ENCODE data around the gene MAP2K5.
"Not testable (repeated sequence)": the region's sequence is repeated elsewhere in the genome, so short reads cannot be mapped to it uniquely, and the experiment has no call there.

The MAP2K5 gene

GRCh38 chr15:67615131-67615534 is 72.6 kb downstream of the MAP2K5 start:
- H3K9me3 ChIP-seq (ENCODE audit: control insufficient read depth, insufficient read depth, low read length); H3K27me3 ChIP-seq (ENCODE audit: control insufficient read depth, insufficient read depth, low read length); H3K36me3 ChIP-seq (ENCODE audit: control insufficient read depth, insufficient read depth, low read length); H3K4me1 ChIP-seq (ENCODE audit: control insufficient read depth, insufficient read depth, low read length); H3K27ac ChIP-seq (ENCODE audit: low read depth, low read length); H3K9ac ChIP-seq (ENCODE audit: low read depth, low read length); H3K4me3 ChIP-seq (ENCODE audit: low read depth, low read length): not testable (repeated sequence)

DNA sequence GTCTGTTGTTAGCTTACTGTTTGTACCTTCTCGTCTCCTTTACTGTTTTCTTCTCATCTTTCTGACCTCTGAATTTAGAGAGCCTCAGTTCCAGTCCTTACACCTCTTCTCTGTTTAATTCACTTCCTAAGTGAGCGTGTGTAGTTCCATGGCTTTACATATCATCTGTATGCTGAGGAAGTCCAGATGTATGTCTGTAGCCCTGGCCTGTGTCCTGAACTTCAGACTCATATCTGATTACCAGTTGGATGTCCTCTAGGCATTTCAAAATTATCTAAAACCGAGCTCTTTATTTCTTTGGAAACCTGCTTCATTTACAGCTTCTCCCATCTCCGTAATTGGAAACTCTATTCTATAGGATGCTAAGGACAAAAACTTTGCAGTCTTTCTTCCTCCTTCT is 75.8 kb downstream of the MAP2K5 start:
- no peak overlapping the region for H3K27ac ChIP-seq (ENCODE audit: low read depth, low read length)
- no peak overlapping the region for H3K9ac ChIP-seq (ENCODE audit: low read depth, low read length)
- H3K27me3 ChIP-seq (ENCODE audit: control insufficient read depth, insufficient read depth, low read length) = no peaks in the 10 kb centered on the region
- H3K4me1 ChIP-seq (ENCODE audit: control insufficient read depth, insufficient read depth, low read length) = no peaks in the 10 kb centered on the region; the same call in 1 of the 2 replicates
- no peaks in the 10 kb centered on the region for H3K9me3 ChIP-seq (ENCODE audit: control insufficient read depth, insufficient read depth, low read length)
- no peak overlapping the region for H3K4me3 ChIP-seq (ENCODE audit: low read depth, low read length)
- no peaks in the 10 kb centered on the region for H3K36me3 ChIP-seq (ENCODE audit: control insufficient read depth, insufficient read depth, low read length)

DNA sequence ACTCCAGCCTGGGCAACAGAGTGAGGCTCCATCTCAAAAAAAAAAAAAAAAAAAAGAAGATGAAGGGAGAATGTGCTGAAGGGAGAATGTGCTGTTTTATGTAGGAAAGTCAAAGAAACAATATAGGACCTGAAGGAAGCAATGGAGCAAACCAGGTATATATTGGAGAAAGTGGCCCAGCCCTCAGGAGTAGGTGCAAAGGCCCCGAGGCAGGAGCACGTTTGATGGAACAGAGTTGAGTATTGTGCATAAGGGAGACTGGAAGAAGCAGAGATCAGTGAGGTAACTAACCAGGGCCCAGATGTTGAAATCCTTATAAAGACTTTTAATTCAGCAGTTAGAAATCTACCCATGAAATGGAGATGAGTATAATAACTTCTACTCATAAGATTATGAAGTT is 79.6 kb downstream of the MAP2K5 start:
- Histone ChIP-seq H3K27me3 (ENCODE audit: control insufficient read depth, insufficient read depth, low read length) (no peaks in the 10 kb centered on the region), H3K36me3 (ENCODE audit: control insufficient read depth, insufficient read depth, low read length) (no peaks in the 10 kb centered on the region), H3K4me3 (ENCODE audit: low read depth, low read length) (no peak overlapping the region), H3K4me1 (ENCODE audit: control insufficient read depth, insufficient read depth, low read length) (no peaks in the 10 kb centered on the region), H3K9ac (ENCODE audit: low read depth, low read length) (no peak overlapping the region), H3K9me3 (ENCODE audit: control insufficient read depth, insufficient read depth, low read length) (no peaks in the 10 kb centered on the region), H3K27ac (ENCODE audit: low read depth, low read length) (no peak overlapping the region)

- Histone ChIP-seq H3K36me3 (ENCODE audit: control insufficient read depth, insufficient read depth, low read length) (no peaks in the 10 kb centered on the region), H3K9ac (ENCODE audit: low read depth, low read length) (no peak overlapping the region), H3K4me3 (ENCODE audit: low read depth, low read length) (no peak overlapping the region), H3K4me1 (ENCODE audit: control insufficient read depth, insufficient read depth, low read length) (peaks cover 13% of the 10 kb centered on the region; the same call in 1 of the 2 replicates), H3K27ac (ENCODE audit: low read depth, low read length) (no peak overlapping the region), H3K27me3 (ENCODE audit: control insufficient read depth, insufficient read depth, low read length) (no peaks in the 10 kb centered on the region), H3K9me3 (ENCODE audit: control insufficient read depth, insufficient read depth, low read length) (peaks cover 5% of the 10 kb centered on the region)
Observed at GRCh38 chr15:67632261-67632660, 89.8 kb downstream of the MAP2K5 start.

- H3K4me3 ChIP-seq (ENCODE audit: low read depth, low read length); H3K27ac ChIP-seq (ENCODE audit: low read depth, low read length); H3K27me3 ChIP-seq (ENCODE audit: control insufficient read depth, insufficient read depth, low read length); H3K4me1 ChIP-seq (ENCODE audit: control insufficient read depth, insufficient read depth, low read length); H3K9ac ChIP-seq (ENCODE audit: low read depth, low read length); H3K9me3 ChIP-seq (ENCODE audit: control insufficient read depth, insufficient read depth, low read length); H3K36me3 ChIP-seq (ENCODE audit: control insufficient read depth, insufficient read depth, low read length): not testable (repeated sequence)
Observed at GRCh38 chr15:67635950-67636349, 93.4 kb downstream of the MAP2K5 start.

DNA sequence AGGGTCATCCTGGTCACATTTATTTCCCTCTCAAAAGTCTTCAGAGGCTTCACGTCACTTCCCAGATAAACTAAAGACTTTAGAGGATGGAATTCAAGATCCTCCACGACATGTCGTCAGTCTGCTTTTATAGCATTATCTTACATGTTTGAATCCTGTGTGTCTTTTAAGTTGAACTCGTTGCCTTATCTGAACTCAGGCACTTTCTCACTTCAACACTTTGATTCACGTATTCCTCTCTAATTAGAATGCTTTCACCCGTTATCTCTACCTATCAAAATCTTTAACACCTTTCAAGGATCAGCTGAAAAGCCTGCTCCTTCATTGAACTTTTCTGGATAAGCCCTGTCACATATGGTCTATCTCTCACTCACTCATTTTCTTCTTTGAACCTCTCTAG is 97.1 kb downstream of the MAP2K5 start:
- no peak overlapping the region for H3K27ac ChIP-seq (ENCODE audit: low read depth, low read length)
- no peak overlapping the region for H3K4me3 ChIP-seq (ENCODE audit: low read depth, low read length)
- no peaks in the 10 kb centered on the region for H3K9me3 ChIP-seq (ENCODE audit: control insufficient read depth, insufficient read depth, low read length)
- no peaks in the 10 kb centered on the region; the same call in 1 of the 2 replicates for H3K4me1 ChIP-seq (ENCODE audit: control insufficient read depth, insufficient read depth, low read length)
- no peaks in the 10 kb centered on the region for H3K27me3 ChIP-seq (ENCODE audit: control insufficient read depth, insufficient read depth, low read length)
- H3K9ac ChIP-seq (ENCODE audit: low read depth, low read length) = no peak overlapping the region
- H3K36me3 ChIP-seq (ENCODE audit: control insufficient read depth, insufficient read depth, low read length) = no peaks in the 10 kb centered on the region

GRCh38 chr15:67641453-67641852 is 99.0 kb downstream of the MAP2K5 start:
- Histone ChIP-seq H3K27me3 (ENCODE audit: control insufficient read depth, insufficient read depth, low read length) (no peaks in the 10 kb centered on the region), H3K4me3 (ENCODE audit: low read depth, low read length) (no peak overlapping the region), H3K4me1 (ENCODE audit: control insufficient read depth, insufficient read depth, low read length) (no peaks in the 10 kb centered on the region; the same call in 1 of the 2 replicates), H3K27ac (ENCODE audit: low read depth, low read length) (no peak overlapping the region), H3K36me3 (ENCODE audit: control insufficient read depth, insufficient read depth, low read length) (no peaks in the 10 kb centered on the region), H3K9ac (ENCODE audit: low read depth, low read length) (no peak overlapping the region), H3K9me3 (ENCODE audit: control insufficient read depth, insufficient read depth, low read length) (no peaks in the 10 kb centered on the region)

GRCh38 chr15:67646847-67647246 is 104.3 kb downstream of the MAP2K5 start:
- Histone ChIP-seq H3K4me1 (ENCODE audit: control insufficient read depth, insufficient read depth, low read length) (0 out of 2 replicates have a peak, but pooled peaks cover 6% of the 10 kb centered on the region), H3K9me3 (ENCODE audit: control insufficient read depth, insufficient read depth, low read length) (no peaks in the 10 kb centered on the region), H3K27ac (ENCODE audit: low read depth, low read length) (no peak overlapping the region), H3K27me3 (ENCODE audit: control insufficient read depth, insufficient read depth, low read length) (no peaks in the 10 kb centered on the region), H3K36me3 (ENCODE audit: control insufficient read depth, insufficient read depth, low read length) (no peaks in the 10 kb centered on the region), H3K4me3 (ENCODE audit: low read depth, low read length) (no peak overlapping the region), H3K9ac (ENCODE audit: low read depth, low read length) (no peak overlapping the region)

GRCh38 chr15:67652586-67652985 is 110.1 kb downstream of the MAP2K5 start:
- Histone ChIP-seq H3K4me1 (ENCODE audit: control insufficient read depth, insufficient read depth, low read length) (0 out of 2 replicates have a peak, but pooled peaks cover 6% of the 10 kb centered on the region), H3K9ac (ENCODE audit: low read depth, low read length) (no peak overlapping the region), H3K4me3 (ENCODE audit: low read depth, low read length) (no peak overlapping the region), H3K27ac (ENCODE audit: low read depth, low read length) (no peak overlapping the region), H3K9me3 (ENCODE audit: control insufficient read depth, insufficient read depth, low read length) (peaks cover 8% of the 10 kb centered on the region), H3K27me3 (ENCODE audit: control insufficient read depth, insufficient read depth, low read length) (no peaks in the 10 kb centered on the region), H3K36me3 (ENCODE audit: control insufficient read depth, insufficient read depth, low read length) (no peaks in the 10 kb centered on the region)

DNA sequence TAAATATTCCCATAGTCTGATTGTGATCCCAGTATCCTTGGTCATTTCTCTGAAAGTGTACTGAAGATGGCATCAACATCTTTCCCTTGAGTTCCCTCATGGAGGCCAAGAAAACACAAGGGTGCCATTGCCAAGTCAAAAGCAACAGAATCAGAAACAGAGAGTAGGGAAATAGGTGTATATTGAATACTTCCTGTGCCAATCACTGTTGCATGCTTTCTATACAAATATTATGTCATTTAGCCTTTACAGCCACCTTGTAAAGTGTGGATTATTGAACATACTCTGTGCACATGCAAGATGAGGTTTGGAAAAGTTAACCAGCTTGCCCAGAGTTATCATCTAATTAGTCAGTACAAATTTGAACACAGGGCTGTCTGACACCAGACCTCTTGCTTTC is 117.9 kb downstream of the MAP2K5 start:
- Histone ChIP-seq H3K4me1 (ENCODE audit: control insufficient read depth, insufficient read depth, low read length) (no peaks in the 10 kb centered on the region), H3K27me3 (ENCODE audit: control insufficient read depth, insufficient read depth, low read length) (no peaks in the 10 kb centered on the region), H3K36me3 (ENCODE audit: control insufficient read depth, insufficient read depth, low read length) (0 out of 2 replicates have a peak, but pooled peaks cover 3% of the 10 kb centered on the region), H3K9ac (ENCODE audit: low read depth, low read length) (no peak overlapping the region), H3K4me3 (ENCODE audit: low read depth, low read length) (no peak overlapping the region), H3K9me3 (ENCODE audit: control insufficient read depth, insufficient read depth, low read length) (no peaks in the 10 kb centered on the region), H3K27ac (ENCODE audit: low read depth, low read length) (no peak overlapping the region)

- Histone ChIP-seq H3K36me3 (ENCODE audit: control insufficient read depth, insufficient read depth, low read length) (0 out of 2 replicates have a peak, but pooled peaks cover 3% of the 10 kb centered on the region), H3K9ac (ENCODE audit: low read depth, low read length) (no peak overlapping the region), H3K4me1 (ENCODE audit: control insufficient read depth, insufficient read depth, low read length) (no peaks in the 10 kb centered on the region), H3K9me3 (ENCODE audit: control insufficient read depth, insufficient read depth, low read length) (no peaks in the 10 kb centered on the region), H3K27ac (ENCODE audit: low read depth, low read length) (no peak overlapping the region), H3K27me3 (ENCODE audit: control insufficient read depth, insufficient read depth, low read length) (no peaks in the 10 kb centered on the region), H3K4me3 (ENCODE audit: low read depth, low read length) (no peak overlapping the region)
Observed at GRCh38 chr15:67660874-67661606, 118.5 kb downstream of the MAP2K5 start.

Measured in HUES48 (cell line).